Astrocyte of the hippocampus (primary cell): Measurements from ENCODE around the gene APLP1.
"Not testable (repeated sequence)": the region's sequence is repeated elsewhere in the genome, so short reads cannot be mapped to it uniquely, and the experiment has no call there.

Experiments
- DNase-seq: peaks from one replicate; pipeline ENCODE4 v3.0.0; 2011; ENCODE audit warnings: low read depth, low spot score

The APLP1 gene

DNA sequence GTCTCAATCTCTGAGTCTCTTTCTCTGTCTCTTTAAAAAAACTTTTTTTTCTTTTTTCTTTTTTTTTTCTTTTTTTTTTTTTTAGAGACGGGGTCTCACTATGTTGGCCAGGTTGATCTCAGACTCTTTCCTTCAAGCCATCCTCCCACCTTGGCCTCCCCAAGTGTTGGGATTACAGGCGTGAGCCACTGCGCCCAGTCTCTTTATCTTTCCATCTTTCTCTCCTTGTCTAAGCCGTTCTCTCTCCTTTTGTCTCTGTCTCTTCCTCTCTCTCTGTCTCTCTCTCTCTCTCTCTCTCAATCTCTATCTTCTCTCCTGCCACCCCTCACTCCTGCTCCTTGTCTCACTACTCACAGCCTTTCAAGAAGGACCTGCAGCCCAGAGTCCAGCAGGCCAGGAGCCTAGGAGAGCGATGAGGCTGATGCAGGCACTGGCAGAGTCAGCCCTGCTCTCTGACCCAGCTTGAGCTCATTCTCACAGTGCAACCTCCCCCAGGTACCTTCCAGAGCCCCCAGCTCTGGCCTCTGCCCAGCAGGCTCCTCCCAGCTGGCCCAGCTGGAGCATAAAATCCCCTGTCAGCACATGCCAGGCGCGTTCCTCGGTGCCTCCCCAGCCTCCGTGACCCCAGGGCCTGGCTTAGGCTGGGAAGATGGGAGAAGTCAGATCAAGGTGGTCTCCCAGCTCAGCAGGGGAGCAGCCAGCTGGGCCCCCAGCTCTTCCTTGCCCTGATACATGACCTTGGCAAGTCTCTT, 16.2 kb upstream of the APLP1 start, which contains the start of gene NPHS1:
NPHS1 (minus strand) TSS at position 476 of the 752 bp plus-strand sequence. CDS start 667 bp downstream, outside the sequence.
- DNase-seq: no peak

GRCh38 chr19:35853038-35853756, 15.2 kb upstream of the APLP1 start:
- DNase-seq: no peak

GRCh38 chr19:35856546-35857149, 11.7 kb upstream of the APLP1 start, which contains the start of gene KIRREL2:
TSS of gene KIRREL2 (plus strand) at chr19:35856911. CDS start at chr19:35857120, 209 bp downstream.
- peak; percentile 37 for DNase-seq

DNA sequence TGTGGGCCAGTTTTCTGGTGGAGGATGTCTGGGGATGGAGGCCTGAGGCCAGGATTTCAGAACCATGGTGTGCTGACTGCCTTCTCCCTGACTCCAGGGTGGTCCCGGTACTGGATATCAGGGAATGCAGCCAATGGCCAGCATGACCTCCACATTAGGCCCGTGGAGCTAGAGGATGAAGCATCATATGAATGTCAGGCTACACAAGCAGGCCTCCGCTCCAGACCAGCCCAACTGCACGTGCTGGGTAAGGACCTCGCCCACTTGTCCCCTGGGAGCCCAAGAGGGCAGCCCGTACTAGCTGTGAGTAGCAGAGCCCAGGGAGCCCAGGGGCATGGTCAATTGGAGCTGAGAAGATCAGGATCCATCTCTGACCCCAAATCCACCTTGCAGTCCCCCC, 10.1 kb upstream of the APLP1 start:
- DNase-seq: no peak

DNA sequence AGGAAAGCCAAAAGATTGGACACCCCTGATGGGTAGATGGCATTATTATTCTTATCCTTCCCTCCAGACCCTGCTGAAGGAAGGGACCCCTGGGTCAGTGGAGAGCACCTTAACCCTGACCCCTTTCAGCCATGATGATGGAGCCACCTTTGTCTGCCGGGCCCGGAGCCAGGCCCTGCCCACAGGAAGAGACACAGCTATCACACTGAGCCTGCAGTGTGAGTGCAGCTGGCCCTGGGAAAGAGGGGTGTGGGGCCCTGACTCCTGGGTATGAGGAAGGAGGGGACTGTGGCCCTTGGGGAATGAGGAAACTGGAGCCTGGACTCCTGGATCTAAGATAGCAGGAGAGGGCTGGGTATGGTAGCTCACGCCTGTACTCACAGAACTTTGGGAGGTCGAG, 9.0 kb upstream of the APLP1 start:
- DNase-seq: no peak

- DNase-seq: no peak
Observed at GRCh38 chr19:35860436-35860817, 7.9 kb upstream of the APLP1 start.

GRCh38 chr19:35860818-35861639, 7.3 kb upstream of the APLP1 start:
- no peak for DNase-seq

DNA sequence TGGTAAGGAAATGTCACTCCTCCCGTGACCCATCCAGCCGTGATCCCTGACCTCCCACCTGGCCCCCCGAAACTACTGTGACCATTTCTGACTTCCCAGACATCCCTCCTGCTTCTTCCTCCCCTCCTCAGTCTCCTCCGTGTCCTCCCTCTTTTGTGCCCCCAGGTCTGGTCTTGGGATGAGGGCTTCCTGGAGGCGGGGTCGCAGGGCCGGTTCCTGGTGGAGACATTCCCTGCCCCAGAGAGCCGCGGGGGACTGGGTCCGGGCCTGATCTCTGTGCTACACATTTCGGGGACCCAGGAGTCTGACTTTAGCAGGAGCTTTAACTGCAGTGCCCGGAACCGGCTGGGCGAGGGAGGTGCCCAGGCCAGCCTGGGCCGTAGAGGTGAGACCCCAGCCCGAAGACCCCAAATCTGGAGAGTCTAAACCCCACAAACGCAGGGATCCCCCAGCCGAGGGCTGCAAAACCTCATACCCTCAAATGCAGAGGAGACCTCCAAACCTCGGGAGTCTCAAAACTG, 6.7 kb upstream of the APLP1 start:
- no peak for DNase-seq

DNA sequence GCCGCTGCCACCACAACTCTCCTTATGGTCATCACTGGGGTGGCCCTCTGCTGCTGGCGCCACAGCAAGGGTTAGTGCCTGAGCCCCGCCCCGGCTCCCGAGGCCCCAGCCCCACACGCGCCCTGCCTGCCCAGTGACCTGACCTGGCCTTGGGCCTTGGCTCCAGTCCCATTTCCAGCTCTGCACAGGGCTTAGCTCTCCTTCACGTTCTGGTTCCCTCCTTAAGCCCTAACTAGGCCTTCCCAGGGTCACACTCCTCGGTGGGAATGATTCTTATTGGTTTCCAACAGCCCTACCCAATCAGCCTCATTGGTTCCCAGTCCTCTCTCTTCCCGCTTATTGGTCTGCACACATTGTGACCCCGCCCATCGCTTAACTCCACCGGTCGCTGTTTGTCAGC, 5.8 kb upstream of the APLP1 start:
- DNase-seq: no peak

DNA sequence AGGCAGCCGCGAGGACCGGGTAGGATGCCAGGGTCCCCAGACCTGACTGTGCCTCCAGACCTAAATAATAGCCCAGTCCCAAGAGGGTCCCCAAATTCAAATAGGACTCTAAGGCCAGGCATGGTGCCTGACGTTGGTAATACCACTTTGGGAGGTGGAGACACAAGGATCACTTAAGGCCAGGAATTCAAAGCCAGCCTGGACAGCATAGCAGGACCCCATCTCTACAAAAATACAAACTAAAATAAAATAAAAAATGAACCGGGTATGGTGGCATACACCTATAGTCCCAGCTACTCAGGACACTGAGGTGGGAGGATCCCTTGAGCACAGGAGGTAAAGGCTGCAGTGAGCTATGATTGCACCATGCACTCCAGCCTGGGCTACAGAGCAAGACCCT, 5.4 kb upstream of the APLP1 start:
- no peak for DNase-seq

GRCh38 chr19:35868823-35869326, 501 bp downstream of the APLP1 start:
- DNase-seq: peak; percentile 10

GRCh38 chr19:35869327-35870123, 1.2 kb downstream of the APLP1 start:
- peak; percentile 90 for DNase-seq

DNA sequence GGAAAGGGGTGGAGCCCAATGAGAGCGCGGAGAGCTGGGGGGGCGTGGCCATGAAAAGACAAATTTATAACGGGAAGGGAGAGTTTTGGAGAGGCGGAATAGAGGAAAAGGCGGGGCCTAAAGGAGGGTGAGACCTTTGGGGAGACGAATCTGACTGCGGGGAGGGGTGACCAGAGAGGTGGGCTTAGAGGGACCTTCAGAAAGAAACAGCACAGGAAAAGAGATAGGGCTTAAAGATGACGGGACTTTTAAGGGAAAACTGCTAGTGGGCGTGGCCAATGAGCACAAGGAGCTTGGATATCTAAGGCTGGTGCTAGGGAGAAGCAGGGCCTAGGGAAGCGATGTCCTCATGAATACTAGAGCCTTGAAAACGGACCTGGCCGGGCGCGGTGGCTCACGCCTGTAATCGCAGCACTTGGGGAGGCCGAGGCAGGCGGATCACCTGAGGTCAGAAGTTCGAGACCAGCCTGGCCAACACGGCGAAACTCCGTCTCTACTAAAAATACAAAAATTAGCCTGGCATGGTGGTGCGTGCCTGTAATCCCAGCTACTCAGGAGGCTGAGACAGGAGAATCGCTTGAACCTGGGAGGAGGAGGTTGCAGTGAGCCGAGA, 1.9 kb downstream of the APLP1 start:
- not testable (repeated sequence) for DNase-seq

- DNase-seq: no peak
Observed at GRCh38 chr19:35870798-35871197, 2.4 kb downstream of the APLP1 start.

DNA sequence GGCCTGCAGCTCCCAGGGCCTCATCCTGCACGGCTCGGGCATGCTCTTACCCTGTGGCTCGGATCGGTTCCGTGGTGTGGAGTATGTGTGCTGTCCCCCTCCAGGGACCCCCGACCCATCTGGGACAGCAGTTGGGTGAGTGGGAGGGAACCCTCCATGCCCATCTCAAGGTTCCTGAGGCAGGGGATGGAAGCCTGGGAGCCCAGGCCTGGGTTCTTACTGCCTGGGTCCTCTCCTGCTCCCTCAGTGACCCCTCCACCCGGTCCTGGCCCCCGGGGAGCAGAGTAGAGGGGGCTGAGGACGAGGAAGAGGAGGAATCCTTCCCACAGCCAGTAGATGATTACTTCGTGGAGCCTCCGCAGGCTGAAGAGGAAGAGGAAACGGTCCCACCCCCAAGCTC, 3.2 kb downstream of the APLP1 start:
- no peak for DNase-seq

DNA sequence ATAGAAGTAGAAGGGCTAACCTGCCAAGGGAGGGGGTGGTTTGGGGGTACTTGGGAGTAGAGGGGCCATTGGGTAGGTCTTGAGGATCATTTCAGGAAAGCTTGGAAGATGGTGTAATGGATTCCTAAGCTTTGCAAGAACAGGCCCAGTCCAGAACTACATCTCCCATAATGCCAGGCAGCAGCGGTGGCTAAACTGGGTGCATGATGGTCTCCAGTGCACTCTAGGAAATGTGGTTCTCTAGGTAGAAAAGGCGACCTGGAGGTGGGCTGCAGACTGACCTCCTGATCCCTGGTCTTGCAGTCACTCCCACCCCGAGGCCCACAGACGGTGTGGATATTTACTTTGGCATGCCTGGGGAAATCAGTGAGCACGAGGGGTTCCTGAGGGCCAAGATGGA, 3.8 kb downstream of the APLP1 start:
- no peak for DNase-seq

- DNase-seq: no peak
Observed at GRCh38 chr19:35874392-35874930, 6.1 kb downstream of the APLP1 start.

DNA sequence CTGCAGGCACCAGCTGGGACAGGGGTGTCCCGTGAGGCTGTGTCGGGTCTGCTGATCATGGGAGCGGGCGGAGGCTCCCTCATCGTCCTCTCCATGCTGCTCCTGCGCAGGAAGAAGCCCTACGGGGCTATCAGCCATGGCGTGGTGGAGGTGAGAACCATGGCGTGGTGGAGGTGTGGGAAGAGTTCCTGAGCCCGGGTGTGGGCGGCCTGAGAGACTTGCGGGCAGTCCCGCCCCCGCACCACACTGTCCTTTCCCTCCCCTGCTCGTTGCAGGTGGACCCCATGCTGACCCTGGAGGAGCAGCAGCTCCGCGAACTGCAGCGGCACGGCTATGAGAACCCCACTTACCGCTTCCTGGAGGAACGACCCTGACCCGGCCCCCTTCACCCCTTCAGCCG, 10.7 kb downstream of the APLP1 start:
- DNase-seq: no peak

GRCh38 chr19:35879770-35880317, 11.5 kb downstream of the APLP1 start:
- DNase-seq: peak; percentile 92
